ENCODE measurements around the gene RGS12.

DNA sequence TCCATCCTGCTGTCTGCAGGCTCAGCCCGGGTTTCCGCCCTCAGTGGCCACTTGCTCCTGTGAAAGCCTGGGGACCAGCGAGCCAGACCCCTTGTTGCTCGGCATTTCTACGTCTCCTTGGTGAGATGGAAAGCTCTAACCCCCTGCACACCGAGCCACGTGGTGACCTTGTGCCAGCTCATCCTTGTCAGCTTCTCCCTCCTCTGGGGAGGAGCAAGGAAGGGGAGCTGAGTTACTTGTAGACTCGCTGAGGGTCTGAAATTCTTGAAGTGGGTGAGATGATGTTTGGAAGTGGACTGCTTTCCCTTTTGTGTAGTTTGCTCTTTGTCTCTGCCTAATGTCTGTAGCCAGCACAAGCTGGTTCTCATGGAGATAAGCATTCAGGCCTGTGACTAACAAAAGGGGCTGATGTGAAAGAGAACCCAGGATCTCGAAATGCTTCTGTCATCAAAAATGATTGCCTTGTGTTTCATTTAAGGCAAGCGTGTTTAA lies 29.3 kb downstream of the RGS12 start:
- no peak for TF ChIP-seq EZH2 (IDR thresholded peaks at IDR 0.05; ENCODE audit: insufficient read depth, poor library complexity, severe bottlenecking)
- TF ChIP-seq EZH2phosphoT487 (IDR thresholded peaks at IDR 0.05; ENCODE audit: insufficient read depth, low read depth): no peak

All from GM23248 (cell line).